HG03060 (cell line): ENCODE data around the gene NUP93.
"Not testable (repeated sequence)": the region's sequence is repeated elsewhere in the genome, so short reads cannot be mapped to it uniquely, and the experiment has no call there.

Experiments used
- ATAC-seq: cut with Tn5 transposase; IDR thresholded peaks from one replicate; pipeline ENCODE4 v1.9.1; 2021; ENCODE audit warnings: low read depth, moderate number of reproducible peaks; ENCODE audit not compliant: unreplicated experiment

NUP93 gene

GRCh38 chr16:56708525-56709442 is 21.1 kb upstream of the NUP93 start:
- ATAC-seq: no peak

DNA sequence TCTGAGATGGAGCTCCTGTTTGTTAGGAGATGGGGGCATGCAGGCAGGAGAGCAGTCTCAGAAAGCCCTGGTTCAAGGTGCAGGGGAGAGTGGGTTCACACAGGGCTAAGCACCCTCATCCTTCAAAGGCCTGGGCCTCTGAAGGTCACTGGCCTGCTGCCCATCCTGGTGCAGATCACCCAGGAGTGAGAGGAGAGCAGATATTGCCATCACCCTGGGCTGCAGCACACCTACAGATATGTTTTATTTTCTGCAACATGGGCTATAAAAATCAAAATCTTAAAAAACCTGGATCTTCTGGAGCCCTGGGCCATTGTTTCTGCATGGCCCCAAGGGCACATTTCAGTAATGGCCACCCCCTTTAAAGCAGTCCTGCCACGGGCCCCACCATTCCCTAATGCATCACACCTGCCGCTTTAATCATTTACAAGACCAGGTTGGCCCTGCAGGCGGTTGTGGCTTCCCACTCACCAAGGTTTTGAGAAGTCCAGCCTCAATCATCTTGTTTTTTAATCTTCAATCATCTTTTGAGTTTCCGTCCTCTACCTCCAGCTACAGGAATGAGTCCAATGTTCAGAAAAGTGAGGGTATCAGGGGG is 20.4 kb upstream of the NUP93 start:
- no peak for ATAC-seq

- no peak for ATAC-seq
These were observed 19.7 kb upstream of the NUP93 start for GRCh38 chr16:56710181-56710737.

GRCh38 chr16:56711862-56712261 is 18.1 kb upstream of the NUP93 start:
- ATAC-seq: no peak

- no peak for ATAC-seq
These were observed 16.1 kb upstream of the NUP93 start for GRCh38 chr16:56713794-56714193.

GRCh38 chr16:56715126-56715525 is 14.8 kb upstream of the NUP93 start:
- no peak for ATAC-seq

DNA sequence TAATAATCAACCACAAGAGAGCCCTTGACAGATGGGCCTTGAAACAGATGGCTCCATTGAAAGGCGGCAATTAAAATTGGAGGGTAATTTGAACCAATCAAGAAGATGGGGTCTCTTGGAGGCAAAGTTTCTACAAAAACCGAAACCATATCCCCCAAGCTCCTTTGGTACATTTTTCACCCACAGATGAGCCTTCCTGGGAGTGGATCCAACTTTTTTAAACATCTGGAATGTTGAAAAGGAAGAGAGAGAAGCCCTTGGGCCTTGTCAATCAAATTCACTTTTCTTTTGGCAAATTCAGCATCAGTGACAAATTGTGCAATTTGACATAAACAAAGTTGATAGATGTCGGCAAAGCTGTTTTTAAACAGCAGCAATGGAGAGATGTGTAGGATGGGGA is 13.2 kb upstream of the NUP93 start:
- no peak for ATAC-seq

DNA sequence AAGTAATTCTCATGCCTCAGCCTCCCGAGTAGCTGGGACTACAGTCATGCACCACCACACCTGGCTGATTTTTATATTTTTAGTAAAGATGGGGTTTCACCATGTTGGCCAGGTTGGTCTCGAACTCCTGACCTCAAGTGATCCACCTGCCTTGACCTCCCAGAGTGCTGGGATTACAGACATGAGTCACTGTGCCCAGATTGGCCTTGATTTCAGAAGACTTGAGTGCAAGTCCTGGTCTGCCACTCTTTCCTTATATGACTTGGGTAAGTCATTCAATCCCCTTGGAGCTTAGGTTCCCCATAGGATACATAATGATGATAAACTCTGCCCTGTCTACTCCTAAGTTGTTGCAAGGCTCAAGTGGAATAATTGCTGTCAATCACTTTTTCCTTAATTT is 12.4 kb upstream of the NUP93 start:
- ATAC-seq: not testable (repeated sequence)

DNA sequence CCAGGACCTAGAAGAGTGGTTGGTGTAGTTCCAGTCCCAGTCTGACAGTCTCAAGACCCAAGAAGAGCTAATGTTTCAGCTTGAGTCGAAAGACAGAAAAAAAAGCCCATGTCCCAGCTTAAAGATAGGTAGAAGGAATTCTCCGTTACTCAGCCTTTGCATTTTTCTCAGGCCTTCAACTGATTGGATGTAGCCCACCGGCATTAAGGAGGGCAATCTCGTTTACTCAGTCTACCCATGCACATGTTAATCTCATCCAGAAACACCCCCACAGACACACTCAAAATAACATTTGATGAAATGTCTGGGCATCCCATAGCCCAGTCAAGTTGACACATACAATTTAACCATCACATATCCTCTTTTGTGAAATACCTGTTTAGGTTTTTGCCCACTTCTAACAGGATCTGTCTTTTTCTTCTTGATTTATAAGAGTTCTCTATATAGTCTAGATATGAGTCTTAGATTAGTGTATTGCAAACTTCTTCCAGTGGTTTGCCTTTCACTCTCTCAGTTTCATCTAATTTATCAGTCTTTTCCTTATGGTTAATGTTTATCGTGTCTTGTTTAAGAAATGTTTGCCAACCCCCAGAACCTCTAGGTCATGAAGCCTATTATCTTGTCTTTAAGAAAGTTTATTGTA is 7.6 kb upstream of the NUP93 start:
- ATAC-seq: no peak

GRCh38 chr16:56724191-56724590 is 5.7 kb upstream of the NUP93 start:
- ATAC-seq: no peak

GRCh38 chr16:56726283-56726682 is 3.6 kb upstream of the NUP93 start:
- no peak for ATAC-seq

DNA sequence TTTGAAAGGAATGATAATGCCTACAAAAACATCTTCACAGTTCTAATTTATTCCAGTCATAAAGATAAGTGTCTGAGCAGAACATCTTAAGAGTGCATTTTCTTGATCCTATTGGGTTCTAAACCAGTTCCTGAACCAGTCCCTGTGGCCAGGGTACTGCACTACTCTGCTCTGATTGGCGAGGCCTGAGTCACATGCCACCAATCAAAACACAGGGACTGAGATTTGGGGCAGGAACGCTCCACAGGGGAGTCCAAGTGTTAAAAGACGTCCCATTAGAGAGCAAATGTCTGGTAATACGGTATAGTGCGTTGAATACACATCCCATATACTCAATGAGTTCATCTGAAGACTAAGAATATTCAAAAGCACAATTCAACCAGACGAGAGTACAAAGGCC is 3.0 kb upstream of the NUP93 start:
- no peak for ATAC-seq

- no peak for ATAC-seq
These were observed 1.9 kb upstream of the NUP93 start for GRCh38 chr16:56728027-56728426.

- ATAC-seq: no peak
These were observed 772 bp upstream of the NUP93 start for GRCh38 chr16:56728980-56729734.

DNA sequence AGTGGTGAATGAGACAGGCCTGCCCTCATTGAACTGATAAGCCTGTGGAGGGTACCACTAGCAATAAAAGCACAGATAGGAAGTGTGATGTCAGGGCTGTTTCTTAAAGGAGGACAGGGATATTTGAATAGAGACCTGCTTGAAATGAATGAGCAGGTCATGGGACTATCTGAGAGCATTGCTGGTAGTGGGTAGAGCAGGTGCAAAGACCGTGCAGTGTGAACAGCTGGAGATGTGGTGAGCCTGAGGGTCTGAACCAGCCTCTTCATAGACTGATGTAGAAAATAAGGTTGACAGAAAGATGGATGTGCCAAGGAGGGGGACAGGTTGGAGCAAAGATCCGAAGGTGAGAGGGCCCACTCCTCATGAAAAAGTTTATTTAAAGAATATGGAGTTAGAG is 2.4 kb downstream of the NUP93 start:
- peak; percentile 35 for ATAC-seq

- ATAC-seq: peak; percentile 19
These were observed 2.9 kb downstream of the NUP93 start for GRCh38 chr16:56732832-56733231.

DNA sequence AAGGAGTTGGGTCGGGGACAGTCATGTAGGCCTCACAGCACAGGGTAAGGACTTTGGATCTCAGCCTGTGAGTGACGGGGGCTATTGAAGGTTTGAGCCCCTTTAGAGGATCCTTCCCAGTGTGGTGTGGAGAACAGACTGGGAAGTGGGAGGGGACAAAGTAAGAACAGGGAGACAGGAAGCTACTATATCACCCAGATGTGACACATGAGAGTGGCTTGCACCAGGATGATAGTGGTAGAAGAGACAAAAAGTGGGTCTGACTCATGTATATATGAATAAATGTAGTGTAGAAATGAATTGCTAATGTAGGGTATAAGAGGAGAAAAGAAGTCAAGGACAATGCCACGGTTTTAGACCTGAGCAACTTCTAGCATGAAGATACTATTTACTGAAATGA is 4.5 kb downstream of the NUP93 start:
- ATAC-seq: no peak

DNA sequence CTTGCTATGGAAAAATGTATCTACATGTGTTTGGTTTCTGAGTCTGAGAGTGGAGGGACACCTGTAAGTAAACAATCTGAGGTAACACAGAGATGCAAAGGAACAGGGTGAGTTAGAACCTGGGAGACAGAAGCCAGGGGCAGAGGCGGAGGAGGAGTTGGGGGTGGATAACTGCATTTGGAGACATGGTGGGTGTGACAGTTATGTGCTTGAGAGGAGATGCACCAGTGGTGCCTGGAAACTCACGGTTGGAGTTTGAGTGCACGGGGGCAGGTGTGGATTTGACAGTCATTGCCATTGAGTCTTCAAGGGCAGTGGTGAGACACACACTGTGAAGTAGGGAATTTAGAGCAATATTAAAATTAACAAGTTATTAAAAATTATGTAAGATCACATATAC is 6.5 kb downstream of the NUP93 start:
- ATAC-seq: no peak

DNA sequence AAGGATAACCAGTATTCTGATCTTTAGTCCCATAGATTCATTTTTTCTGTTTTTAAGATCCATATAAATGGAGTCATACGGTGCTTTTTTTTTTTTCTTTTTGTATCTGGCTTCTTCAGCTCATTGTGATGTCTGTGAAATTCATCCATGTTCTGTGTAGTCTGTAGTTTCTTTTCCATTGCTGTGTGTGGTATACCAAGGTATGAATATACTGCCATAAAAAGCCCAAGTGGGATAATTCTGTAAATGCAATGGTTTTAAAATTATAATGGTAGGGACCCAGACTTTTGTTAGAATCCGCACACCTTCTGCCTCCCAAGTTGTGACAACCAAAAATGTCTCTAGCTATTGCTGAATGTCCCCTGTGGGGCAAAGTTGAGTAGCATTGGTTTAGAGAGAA is 7.6 kb downstream of the NUP93 start:
- no peak for ATAC-seq

DNA sequence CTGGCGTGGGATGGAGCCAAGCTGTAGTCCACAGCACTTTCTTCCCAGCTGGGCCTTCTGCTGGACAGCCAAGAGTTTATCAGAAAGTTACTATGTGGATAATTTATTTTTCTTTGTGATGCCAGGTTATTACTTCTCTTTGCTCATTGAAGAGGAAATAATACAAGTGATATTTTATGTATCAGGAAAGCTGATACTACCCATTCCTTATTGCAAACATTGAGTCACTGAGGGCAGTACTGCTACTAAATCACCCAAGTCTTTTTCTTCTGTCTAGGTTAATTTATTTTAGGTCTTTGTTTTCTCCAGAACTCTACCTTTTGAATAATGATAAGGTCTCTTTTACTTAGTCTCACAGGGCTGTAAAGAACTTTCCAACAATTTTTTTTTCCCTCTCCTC is 8.3 kb downstream of the NUP93 start:
- no peak for ATAC-seq

GRCh38 chr16:56739378-56739777 is 9.4 kb downstream of the NUP93 start:
- not testable (repeated sequence) for ATAC-seq
